Liver (tissue), 9 donors: ENCODE measurements around the gene ZBTB38. TPM values are rescaled to one million over a fixed set of nuclear protein-coding genes. Genes with fewer than 3 reads are reported as not detected.

Experiments used
- DNase-seq: peaks from one replicate; pipeline ENCODE4 v3.0.0-alpha.2; 2017; ENCODE audit warnings: low spot score
- H3K27ac ChIP-seq, 2 donors: one replicate each; pipeline ENCODE4 v1.7.0; 2013; ENCODE audit warnings: inconsistent platforms in 2 of 2, low read length in 2 of 2, control low read depth in 1 of 2, low read depth in 1 of 2, mild to moderate bottlenecking in 1 of 2
- H3K27me3 ChIP-seq, 4 donors: one replicate each; pipeline versions ENCODE4 v1.6.1 to v1.7.0; 2013; ENCODE audit warnings: low read length in 3 of 4, inconsistent platforms in 1 of 4, mild to moderate bottlenecking in 1 of 4, moderate library complexity in 1 of 4; ENCODE audit not compliant: control insufficient read depth in 4 of 4, insufficient read depth in 4 of 4
- H3K36me3 ChIP-seq, 4 donors: one replicate each; pipeline versions ENCODE4 v1.6.1 to v1.7.0; 2013; ENCODE audit warnings: low read length in 3 of 4, mild to moderate bottlenecking in 3 of 4, low read depth in 1 of 4, moderate library complexity in 1 of 4; ENCODE audit not compliant: control insufficient read depth in 4 of 4, insufficient read depth in 3 of 4
- H3K4me1 ChIP-seq, 4 donors: one replicate each; pipeline versions ENCODE4 v1.6.1 to v1.7.0; 2013; ENCODE audit warnings: low read length in 3 of 4, mild to moderate bottlenecking in 3 of 4, moderate library complexity in 1 of 4; ENCODE audit not compliant: control insufficient read depth in 4 of 4, insufficient read depth in 4 of 4
- H3K4me3 ChIP-seq, 3 donors: one replicate each; pipeline versions ENCODE4 v1.6.1 to v1.7.0; 2013; ENCODE audit warnings: low read length in 3 of 3, control low read depth in 1 of 3, low read depth in 1 of 3, mild to moderate bottlenecking in 1 of 3
- H3K9ac ChIP-seq, 2 donors: one replicate each; pipeline ENCODE4 v1.7.0; 2013; ENCODE audit warnings: low read length in 2 of 2, mild to moderate bottlenecking in 2 of 2, moderate library complexity in 2 of 2, control low read depth in 1 of 2, low read depth in 1 of 2
- H3K9me3 ChIP-seq, 4 donors: one replicate each; pipeline versions ENCODE4 v1.6.1 to v1.7.0; 2013; ENCODE audit warnings: low read length in 3 of 4; ENCODE audit not compliant: control insufficient read depth in 4 of 4
- EGR1 ChIP-seq, 2 donors: IDR thresholded peaks; 2 replicates each; pipeline ENCODE4 v1.6.1; 2016 to 2018; ENCODE audit warnings: antibody characterized with exemption in 2 of 2, low read depth in 2 of 2
- FOXA1 ChIP-seq: IDR thresholded peaks from 2 replicates; pipeline ENCODE4 v1.6.1; 2016; ENCODE audit warnings: antibody characterized with exemption
- FOXA2 ChIP-seq: IDR thresholded peaks from 2 replicates; pipeline ENCODE4 v1.6.1; 2016; ENCODE audit warnings: antibody characterized with exemption
- GABPA ChIP-seq, 2 donors: IDR thresholded peaks in 1 of 2; conservative IDR thresholded peaks in 1 of 2; 2 replicates each; pipeline ENCODE4 v1.6.1; 2016; ENCODE audit warnings: antibody characterized with exemption in 2 of 2, mild to moderate bottlenecking in 1 of 2, moderate library complexity in 1 of 2
- HNF4A ChIP-seq, 2 donors: conservative IDR thresholded peaks; 2 replicates each; pipeline ENCODE4 v1.6.1; 2016; ENCODE audit warnings: antibody characterized with exemption in 2 of 2, mild to moderate bottlenecking in 2 of 2
- HNF4G ChIP-seq: IDR thresholded peaks from 2 replicates; pipeline ENCODE4 v1.6.1; 2016; ENCODE audit warnings: antibody characterized with exemption
- JUND ChIP-seq, 2 donors: IDR thresholded peaks; 2 replicates each; pipeline ENCODE4 v1.6.1; 2016; ENCODE audit warnings: antibody characterized with exemption in 2 of 2
- NR2F2 ChIP-seq: IDR thresholded peaks from 2 replicates; pipeline ENCODE4 v1.6.1; 2016; ENCODE audit warnings: antibody characterized with exemption
- RXRA ChIP-seq, 2 donors: IDR thresholded peaks; 2 replicates each; pipeline ENCODE4 v1.6.1; 2017 to 2018; ENCODE audit warnings: antibody characterized with exemption in 2 of 2, mild to moderate bottlenecking in 1 of 2
- SP1 ChIP-seq: IDR thresholded peaks from 2 replicates; pipeline ENCODE4 v1.6.1; 2018; ENCODE audit warnings: antibody characterized with exemption, mild to moderate bottlenecking
- TAF1 ChIP-seq: conservative IDR thresholded peaks from 2 replicates; pipeline ENCODE4 v1.6.1; 2016; ENCODE audit warnings: antibody characterized with exemption, mild to moderate bottlenecking
- WGBS: extraction: QIAGEN DNeasy Blood & Tissue Kit; methylation state at CpG from one replicate; pipeline ENCODE4 v1.1.7; 2013; 5-methylcytosine and 5-hydroxymethylcytosine counted together
- polyA plus RNA-seq, 2 donors: library from polyadenylated mRNA; stranded (reverse) in 1 of 2; unstranded in 1 of 2; fragments of 200-250 nt in 1 of 2; fragments of >200 nt in 1 of 2; fragmentation: Nextera tagmentation in 1 of 2; extraction: Ambion mirVana in 1 of 2; gene quantifications; one replicate each; pipeline versions ENCODE4 v1.2.1 to v1.2.3, GENCODE V29; 2013 to 2015
- total RNA-seq, 2 donors: library from RNA; depleted of rRNA; stranded (reverse); fragments of >200 nt; gene quantifications; one replicate each; pipeline ENCODE4 v1.2.3, GENCODE V29; 2014
- TF ChIP-seq, protein P1 (sequence below): IDR thresholded peaks from 2 replicates; pipeline ENCODE4 v1.6.1; 2016; ENCODE audit warnings: antibody characterized with exemption
- TF ChIP-seq, protein P2 (sequence below): IDR thresholded peaks from 2 replicates; pipeline ENCODE4 v1.6.1; 2016; ENCODE audit warnings: antibody characterized with exemption
- TF ChIP-seq, protein P3 (sequence below): IDR thresholded peaks from 2 replicates; pipeline ENCODE4 v1.6.1; 2016; ENCODE audit warnings: antibody characterized with exemption, mild to moderate bottlenecking
- TF ChIP-seq, protein P4 (sequence below): fragments of 150-350 bp; IDR thresholded peaks from 2 replicates; pipeline ENCODE4 v1.5.1; 2017; ENCODE audit warnings: improper control_type of control experiment, low read depth, low read length; ENCODE audit not compliant: missing input control
- TF ChIP-seq, protein P5 (sequence below): IDR thresholded peaks from 2 replicates; pipeline ENCODE4 v1.6.1; 2016; ENCODE audit warnings: antibody characterized with exemption
- donor health status: healthy.
- donor health status: healthy.
- donor health status: healthy.
- donor health status: healthy.
- donor health status: healthy.

ZBTB38 gene
- total and polyA plus RNA-seq, 4 donors: 9.5 to 57.3 (median 19.5) TPM

DNA sequence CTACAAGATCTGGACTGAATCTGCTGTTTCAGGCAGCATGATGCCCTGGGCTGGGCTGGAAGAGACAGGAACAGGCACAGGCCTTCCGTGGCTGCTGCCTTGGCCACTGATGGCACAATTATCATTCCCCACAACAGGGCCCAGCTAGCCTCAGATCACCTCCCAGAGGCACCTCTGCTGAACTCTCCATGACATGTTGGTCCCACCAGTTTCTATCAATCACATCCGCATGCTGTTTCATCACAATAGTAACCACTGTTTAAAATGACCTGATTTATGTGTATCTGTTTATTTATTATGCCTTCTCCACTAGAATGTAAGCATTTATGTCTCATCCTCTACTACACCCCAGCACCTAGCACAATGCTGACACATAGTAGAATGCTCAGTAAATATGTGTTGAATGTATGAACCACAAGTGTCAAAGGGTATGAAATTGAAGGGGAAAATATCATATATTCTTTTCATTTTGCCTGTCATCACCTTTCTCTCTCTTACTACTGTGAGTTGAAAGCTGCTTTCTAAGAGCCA lies 32.7 kb upstream of the ZBTB38 start:
- Histone ChIP-seq H3K27ac (no peak overlapping the region), H3K36me3 (no peaks in the 10 kb centered on the region), H3K27me3 (no peaks in the 10 kb centered on the region), H3K4me3 (no peak overlapping the region), H3K9me3 (no peaks in the 10 kb centered on the region), H3K4me1 (peaks cover 0 to 12% (median 3%) of the 10 kb centered on the region in 4 donors), H3K9ac (no peak overlapping the region)
- 94% methylated on average over 2 of the region's 2 CpGs for WGBS
- no peak for DNase-seq
- TF ChIP-seq, protein P1, sequence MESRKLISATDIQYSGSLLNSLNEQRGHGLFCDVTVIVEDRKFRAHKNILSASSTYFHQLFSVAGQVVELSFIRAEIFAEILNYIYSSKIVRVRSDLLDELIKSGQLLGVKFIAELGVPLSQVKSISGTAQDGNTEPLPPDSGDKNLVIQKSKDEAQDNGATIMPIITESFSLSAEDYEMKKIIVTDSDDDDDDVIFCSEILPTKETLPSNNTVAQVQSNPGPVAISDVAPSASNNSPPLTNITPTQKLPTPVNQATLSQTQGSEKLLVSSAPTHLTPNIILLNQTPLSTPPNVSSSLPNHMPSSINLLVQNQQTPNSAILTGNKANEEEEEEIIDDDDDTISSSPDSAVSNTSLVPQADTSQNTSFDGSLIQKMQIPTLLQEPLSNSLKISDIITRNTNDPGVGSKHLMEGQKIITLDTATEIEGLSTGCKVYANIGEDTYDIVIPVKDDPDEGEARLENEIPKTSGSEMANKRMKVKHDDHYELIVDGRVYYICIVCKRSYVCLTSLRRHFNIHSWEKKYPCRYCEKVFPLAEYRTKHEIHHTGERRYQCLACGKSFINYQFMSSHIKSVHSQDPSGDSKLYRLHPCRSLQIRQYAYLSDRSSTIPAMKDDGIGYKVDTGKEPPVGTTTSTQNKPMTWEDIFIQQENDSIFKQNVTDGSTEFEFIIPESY: no peak
- TF ChIP-seq RXRA (IDR thresholded peaks at IDR 0.05): no peak
- no peak for TF ChIP-seq HNF4A (conservative IDR thresholded peaks at IDR 0.05)
- TF ChIP-seq TAF1: no peak
- TF ChIP-seq HNF4G: no peak
- no peak for TF ChIP-seq GABPA (IDR thresholded peaks at IDR 0.05 in 1 of 2, conservative IDR thresholded peaks at IDR 0.05 in 1 of 2)
- no peak for TF ChIP-seq JUND (IDR thresholded peaks at IDR 0.05)

DNA sequence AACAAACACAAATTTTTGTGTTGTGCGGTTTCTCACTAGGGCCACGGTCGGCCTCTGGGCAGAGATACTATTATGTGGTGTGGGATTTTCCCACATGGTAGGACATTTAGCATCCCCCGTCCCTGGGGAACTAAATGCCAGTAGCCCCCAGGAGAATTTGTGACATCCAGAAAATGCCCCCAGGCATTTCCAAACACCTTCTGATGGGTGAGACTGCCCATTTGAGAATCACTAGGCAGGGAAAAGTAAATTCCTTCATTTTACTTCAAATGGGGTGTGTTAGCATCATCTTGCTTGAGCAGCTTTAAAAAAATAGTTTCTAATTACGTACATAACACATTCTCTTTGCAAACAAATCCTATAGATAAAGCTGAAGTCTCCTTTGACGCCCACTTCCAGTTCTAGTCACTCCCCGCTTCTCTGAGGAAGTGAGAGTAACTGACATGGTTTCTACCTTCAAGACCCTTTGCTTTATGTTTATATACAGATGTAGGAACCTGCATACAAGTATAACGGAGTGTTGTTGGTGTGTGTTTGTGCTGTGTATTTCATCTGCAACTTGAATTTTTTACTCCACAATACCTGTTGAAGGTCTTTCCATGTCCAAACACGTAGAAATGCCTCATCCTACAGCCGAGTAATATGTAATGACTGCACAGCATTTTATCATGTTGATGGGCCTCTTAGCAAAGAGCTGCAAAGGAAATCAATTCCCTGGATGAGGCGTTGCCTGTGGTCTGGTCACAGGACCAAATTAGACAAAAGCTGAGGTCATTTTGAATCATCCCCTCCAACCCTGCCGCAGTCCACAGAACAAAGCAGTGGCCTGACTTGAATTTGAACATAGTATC lies 31.4 kb upstream of the ZBTB38 start:
- Histone ChIP-seq H3K9ac (no peak overlapping the region), H3K4me1 (peaks cover 0 to 12% (median 3%) of the 10 kb centered on the region in 4 donors), H3K9me3 (no peaks in the 10 kb centered on the region), H3K36me3 (no peaks in the 10 kb centered on the region), H3K27me3 (no peaks in the 10 kb centered on the region), H3K4me3 (no peak overlapping the region), H3K27ac (no peak overlapping the region)
- TF ChIP-seq SP1: no peak
- TF ChIP-seq, protein P1: no peak
- TF ChIP-seq, protein P2, sequence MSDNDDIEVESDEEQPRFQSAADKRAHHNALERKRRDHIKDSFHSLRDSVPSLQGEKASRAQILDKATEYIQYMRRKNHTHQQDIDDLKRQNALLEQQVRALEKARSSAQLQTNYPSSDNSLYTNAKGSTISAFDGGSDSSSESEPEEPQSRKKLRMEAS: no peak
- no peak for TF ChIP-seq NR2F2
- TF ChIP-seq, protein P3, sequence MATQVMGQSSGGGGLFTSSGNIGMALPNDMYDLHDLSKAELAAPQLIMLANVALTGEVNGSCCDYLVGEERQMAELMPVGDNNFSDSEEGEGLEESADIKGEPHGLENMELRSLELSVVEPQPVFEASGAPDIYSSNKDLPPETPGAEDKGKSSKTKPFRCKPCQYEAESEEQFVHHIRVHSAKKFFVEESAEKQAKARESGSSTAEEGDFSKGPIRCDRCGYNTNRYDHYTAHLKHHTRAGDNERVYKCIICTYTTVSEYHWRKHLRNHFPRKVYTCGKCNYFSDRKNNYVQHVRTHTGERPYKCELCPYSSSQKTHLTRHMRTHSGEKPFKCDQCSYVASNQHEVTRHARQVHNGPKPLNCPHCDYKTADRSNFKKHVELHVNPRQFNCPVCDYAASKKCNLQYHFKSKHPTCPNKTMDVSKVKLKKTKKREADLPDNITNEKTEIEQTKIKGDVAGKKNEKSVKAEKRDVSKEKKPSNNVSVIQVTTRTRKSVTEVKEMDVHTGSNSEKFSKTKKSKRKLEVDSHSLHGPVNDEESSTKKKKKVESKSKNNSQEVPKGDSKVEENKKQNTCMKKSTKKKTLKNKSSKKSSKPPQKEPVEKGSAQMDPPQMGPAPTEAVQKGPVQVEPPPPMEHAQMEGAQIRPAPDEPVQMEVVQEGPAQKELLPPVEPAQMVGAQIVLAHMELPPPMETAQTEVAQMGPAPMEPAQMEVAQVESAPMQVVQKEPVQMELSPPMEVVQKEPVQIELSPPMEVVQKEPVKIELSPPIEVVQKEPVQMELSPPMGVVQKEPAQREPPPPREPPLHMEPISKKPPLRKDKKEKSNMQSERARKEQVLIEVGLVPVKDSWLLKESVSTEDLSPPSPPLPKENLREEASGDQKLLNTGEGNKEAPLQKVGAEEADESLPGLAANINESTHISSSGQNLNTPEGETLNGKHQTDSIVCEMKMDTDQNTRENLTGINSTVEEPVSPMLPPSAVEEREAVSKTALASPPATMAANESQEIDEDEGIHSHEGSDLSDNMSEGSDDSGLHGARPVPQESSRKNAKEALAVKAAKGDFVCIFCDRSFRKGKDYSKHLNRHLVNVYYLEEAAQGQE: no peak
- TF ChIP-seq, protein P4, sequence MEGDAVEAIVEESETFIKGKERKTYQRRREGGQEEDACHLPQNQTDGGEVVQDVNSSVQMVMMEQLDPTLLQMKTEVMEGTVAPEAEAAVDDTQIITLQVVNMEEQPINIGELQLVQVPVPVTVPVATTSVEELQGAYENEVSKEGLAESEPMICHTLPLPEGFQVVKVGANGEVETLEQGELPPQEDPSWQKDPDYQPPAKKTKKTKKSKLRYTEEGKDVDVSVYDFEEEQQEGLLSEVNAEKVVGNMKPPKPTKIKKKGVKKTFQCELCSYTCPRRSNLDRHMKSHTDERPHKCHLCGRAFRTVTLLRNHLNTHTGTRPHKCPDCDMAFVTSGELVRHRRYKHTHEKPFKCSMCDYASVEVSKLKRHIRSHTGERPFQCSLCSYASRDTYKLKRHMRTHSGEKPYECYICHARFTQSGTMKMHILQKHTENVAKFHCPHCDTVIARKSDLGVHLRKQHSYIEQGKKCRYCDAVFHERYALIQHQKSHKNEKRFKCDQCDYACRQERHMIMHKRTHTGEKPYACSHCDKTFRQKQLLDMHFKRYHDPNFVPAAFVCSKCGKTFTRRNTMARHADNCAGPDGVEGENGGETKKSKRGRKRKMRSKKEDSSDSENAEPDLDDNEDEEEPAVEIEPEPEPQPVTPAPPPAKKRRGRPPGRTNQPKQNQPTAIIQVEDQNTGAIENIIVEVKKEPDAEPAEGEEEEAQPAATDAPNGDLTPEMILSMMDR: no peak
- TF ChIP-seq, protein P5, sequence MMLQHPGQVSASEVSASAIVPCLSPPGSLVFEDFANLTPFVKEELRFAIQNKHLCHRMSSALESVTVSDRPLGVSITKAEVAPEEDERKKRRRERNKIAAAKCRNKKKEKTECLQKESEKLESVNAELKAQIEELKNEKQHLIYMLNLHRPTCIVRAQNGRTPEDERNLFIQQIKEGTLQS: no peak
- no peak for TF ChIP-seq HNF4A (conservative IDR thresholded peaks at IDR 0.05)
- no peak for TF ChIP-seq GABPA (IDR thresholded peaks at IDR 0.05 in 1 of 2, conservative IDR thresholded peaks at IDR 0.05 in 1 of 2)
- TF ChIP-seq EGR1 (IDR thresholded peaks at IDR 0.05; ENCODE audit: low read depth in 2 of 2): no peak
- no peak for TF ChIP-seq FOXA2
- TF ChIP-seq FOXA1: no peak
- no peak for TF ChIP-seq JUND (IDR thresholded peaks at IDR 0.05)
- DNase-seq: no peak
- WGBS: 84% methylated on average over 12 of the region's 12 CpGs
